HEK293 (cell line): Measurements from ENCODE around the gene IKZF2.

Source experiments
- CTCF ChIA-PET: fragments of 350-600 bp; formaldehyde crosslinking; extraction: SDS; loops from one replicate; lab custom pipeline; 2021; ENCODE audit warnings: antibody characterized with exemption; lab: Yijun Ruan, JAX
- POLR2A ChIA-PET: fragments of 300-600 bp; formaldehyde crosslinking; extraction: SDS; loops from one replicate; lab custom pipeline; 2020; ENCODE audit warnings: antibody characterized with exemption, inconsistent platforms; lab: Yijun Ruan, JAX
- H3K27ac ChIP-seq: fragments of 200-500 bp; sonication (Bioruptor generic); 2 replicates; pipeline ENCODE4 v1.5.1; 2014; ENCODE audit warnings: low read depth, low read length, control low read depth, inconsistent platforms; ENCODE audit errors: extremely low read depth
- H3K36me3 ChIP-seq, 2 experiments: fragments of 200-500 bp in 1 of 2; sonication (Bioruptor generic) in 1 of 2; 1 replicate in 1 of 2; 2 replicates in 1 of 2; pipeline ENCODE4 v1.5.1; 2014 to 2017; ENCODE audit warnings: inconsistent platforms in 2 of 2, low read length in 2 of 2; ENCODE audit not compliant: control insufficient read depth in 2 of 2, insufficient read depth in 1 of 2
- H3K4me1 ChIP-seq: fragments of 200-500 bp; sonication (Bioruptor generic); 2 replicates; pipeline ENCODE4 v1.5.1; 2014; ENCODE audit warnings: mild to moderate bottlenecking, low read length, inconsistent platforms; ENCODE audit not compliant: control insufficient read depth, insufficient read depth
- H3K4me3 ChIP-seq: 2 replicates; pipeline ENCODE4 v1.5.1; 2011; ENCODE audit warnings: low read depth, mild to moderate bottlenecking, control low read depth, low read length, moderate library complexity
- H3K9me3 ChIP-seq: fragments of 200-500 bp; sonication (Bioruptor generic); 2 replicates; pipeline ENCODE4 v1.5.1; 2014; ENCODE audit warnings: low read depth, low read length, inconsistent platforms; ENCODE audit not compliant: control insufficient read depth, insufficient read depth
- ELK4 ChIP-seq: IDR thresholded peaks from 2 replicates; pipeline ENCODE4 v1.6.1; 2011; ENCODE audit warnings: mild to moderate bottlenecking, low read depth, low read length, borderline replicate concordance
- GLIS1 ChIP-seq: fragments of 450-650 bp; formaldehyde crosslinking; IDR thresholded peaks from 2 replicates; pipeline ENCODE4 v1.5.1; 2016; ENCODE audit warnings: missing biosample characterization, missing genetic modification characterization
- KLF10 ChIP-seq: fragments of 450-650 bp; IDR thresholded peaks from 2 replicates; pipeline ENCODE4 v1.5.1; 2018; ENCODE audit warnings: missing biosample characterization, mild to moderate bottlenecking, missing genetic modification characterization
- PRDM6 ChIP-seq: fragments of 450-650 bp; formaldehyde crosslinking; IDR thresholded peaks from 2 replicates; pipeline ENCODE4 v1.5.1; 2017; ENCODE audit warnings: missing biosample characterization, missing genetic modification characterization
- YY1 ChIP-seq: fragments of 450-650 bp; formaldehyde crosslinking; IDR thresholded peaks from 2 replicates; pipeline ENCODE4 v1.5.1; 2018; ENCODE audit warnings: missing biosample characterization, missing genetic modification characterization
- YY2 ChIP-seq: fragments of 450-650 bp; formaldehyde crosslinking; IDR thresholded peaks from 2 replicates; pipeline ENCODE4 v1.5.1; 2016; ENCODE audit warnings: missing biosample characterization, missing genetic modification characterization
- ZNF10 ChIP-seq: fragments of 450-650 bp; formaldehyde crosslinking; IDR thresholded peaks from 2 replicates; pipeline ENCODE4 v1.5.1; 2017; ENCODE audit warnings: missing biosample characterization, missing genetic modification characterization
- ZNF16 ChIP-seq: fragments of 450-650 bp; formaldehyde crosslinking; IDR thresholded peaks from 2 replicates; pipeline ENCODE4 v1.5.1; 2016; ENCODE audit warnings: low read depth, missing biosample characterization, missing genetic modification characterization
- ZNF324 ChIP-seq: fragments of 450-650 bp; formaldehyde crosslinking; IDR thresholded peaks from 2 replicates; pipeline ENCODE4 v1.5.1; 2016; ENCODE audit warnings: missing biosample characterization, missing genetic modification characterization
- ZNF335 ChIP-seq: fragments of 450-650 bp; formaldehyde crosslinking; conservative IDR thresholded peaks from 2 replicates; pipeline ENCODE4 v1.5.1; 2016; ENCODE audit warnings: missing biosample characterization, missing genetic modification characterization
- ZNF366 ChIP-seq: fragments of 450-650 bp; formaldehyde crosslinking; conservative IDR thresholded peaks from 2 replicates; pipeline ENCODE4 v1.5.1; 2016; ENCODE audit warnings: missing biosample characterization, missing genetic modification characterization
- ZNF394 ChIP-seq: fragments of 450-650 bp; formaldehyde crosslinking; IDR thresholded peaks from 2 replicates; pipeline ENCODE4 v1.5.1; 2016; ENCODE audit warnings: missing biosample characterization, missing genetic modification characterization, mild to moderate bottlenecking, moderate library complexity, borderline replicate concordance
- ZNF416 ChIP-seq: fragments of 450-650 bp; formaldehyde crosslinking; IDR thresholded peaks from 2 replicates; pipeline ENCODE4 v1.5.1; 2016; ENCODE audit warnings: missing biosample characterization, missing genetic modification characterization
- ZNF426 ChIP-seq: fragments of 450-650 bp; formaldehyde crosslinking; IDR thresholded peaks from 2 replicates; pipeline ENCODE4 v1.5.1; 2017; ENCODE audit warnings: missing biosample characterization, missing genetic modification characterization, mild to moderate bottlenecking, inconsistent platforms, moderate library complexity
- ZNF560 ChIP-seq: fragments of 450-650 bp; formaldehyde crosslinking; IDR thresholded peaks from 2 replicates; pipeline ENCODE4 v1.5.1; 2017; ENCODE audit warnings: missing biosample characterization, missing genetic modification characterization, borderline replicate concordance
- ZNF561 ChIP-seq: fragments of 450-650 bp; IDR thresholded peaks from 2 replicates; pipeline ENCODE4 v1.5.1; 2018; ENCODE audit warnings: missing biosample characterization, missing genetic modification characterization, borderline replicate concordance
- ZNF596 ChIP-seq: fragments of 450-650 bp; IDR thresholded peaks from 2 replicates; pipeline ENCODE4 v1.5.0; 2018; ENCODE audit warnings: missing biosample characterization, mild to moderate bottlenecking, missing genetic modification characterization, moderate library complexity
- ZNF623 ChIP-seq: fragments of 450-650 bp; formaldehyde crosslinking; IDR thresholded peaks from 2 replicates; pipeline ENCODE4 v1.5.1; 2016; ENCODE audit warnings: missing biosample characterization, missing genetic modification characterization
- ZNF626 ChIP-seq: fragments of 450-650 bp; sonication (Bioruptor Pico); formaldehyde crosslinking; IDR thresholded peaks from 2 replicates; pipeline ENCODE4 v1.5.1; 2018; ENCODE audit warnings: missing biosample characterization, missing genetic modification characterization, inconsistent platforms
- ZNF629 ChIP-seq: fragments of 450-650 bp; formaldehyde crosslinking; IDR thresholded peaks from 2 replicates; pipeline ENCODE4 v1.5.1; 2017; ENCODE audit warnings: missing biosample characterization, missing genetic modification characterization
- ZNF654 ChIP-seq: fragments of 450-650 bp; formaldehyde crosslinking; IDR thresholded peaks from 2 replicates; pipeline ENCODE4 v1.5.1; 2016; ENCODE audit warnings: low read depth, missing biosample characterization, missing genetic modification characterization
- ZNF658 ChIP-seq: fragments of 450-650 bp; formaldehyde crosslinking; IDR thresholded peaks from 2 replicates; pipeline ENCODE4; 2016; ENCODE audit warnings: missing biosample characterization, missing genetic modification characterization
- ZNF677 ChIP-seq: fragments of 450-650 bp; IDR thresholded peaks from 2 replicates; pipeline ENCODE4 v1.5.0; 2018; ENCODE audit warnings: missing biosample characterization, mild to moderate bottlenecking, missing genetic modification characterization, moderate library complexity
- ZNF747 ChIP-seq: fragments of 450-650 bp; formaldehyde crosslinking; IDR thresholded peaks from 2 replicates; pipeline ENCODE4 v1.5.1; 2016; ENCODE audit warnings: missing biosample characterization, missing genetic modification characterization
- ZNF76 ChIP-seq: fragments of 450-650 bp; formaldehyde crosslinking; IDR thresholded peaks from 2 replicates; pipeline ENCODE4; 2016; ENCODE audit warnings: low read depth, missing biosample characterization, missing genetic modification characterization, borderline replicate concordance
- ZNF830 ChIP-seq: fragments of 450-650 bp; IDR thresholded peaks from 2 replicates; pipeline ENCODE4 v1.5.0; 2018; ENCODE audit warnings: missing biosample characterization, missing genetic modification characterization, low read depth, mild to moderate bottlenecking, moderate library complexity

The IKZF2 gene

GRCh38 chr2:213098612-213099011 is 52.8 kb downstream of the IKZF2 start (continued):
- no peak for TF ChIP-seq YY2
- no peak for TF ChIP-seq ZNF366
- no peak for TF ChIP-seq GLIS1 (tag by site-specific recombination)
- TF ChIP-seq, all 188 proteins: peak for 0

- TF ChIP-seq GLIS1 (tag by site-specific recombination) (no peak), ZNF677 (tag by site-specific recombination) (no peak), ZNF560 (tag by site-specific recombination) (no peak), ZNF324 (tag by site-specific recombination) (no peak), ZNF596 (tag by site-specific recombination) (no peak), ZNF76 (tag by site-specific recombination) (no peak), ZNF747 (tag by site-specific recombination) (no peak), ZNF654 (no peak), ZNF830 (tag by site-specific recombination) (no peak), PRDM6 (no peak), ZNF335 (no peak), ZNF623 (tag by site-specific recombination) (no peak), ZNF561 (tag by site-specific recombination) (no peak)
- Histone ChIP-seq H3K9me3 (no peaks in the 10 kb centered on the region), H3K4me3 (no peak overlapping the region), H3K36me3 (no peaks in the 10 kb centered on the region), H3K4me1 (no peaks in the 10 kb centered on the region), H3K27ac (no peak overlapping the region)
- ChIA-PET POLR2A (no interaction called here), CTCF (no interaction called here)
These were observed 59.6 kb downstream of the IKZF2 start for GRCh38 chr2:213091765-213092164.

- Histone ChIP-seq H3K36me3 (no peaks in the 10 kb centered on the region), H3K4me1 (no peaks in the 10 kb centered on the region), H3K9me3 (no peaks in the 10 kb centered on the region), H3K27ac (no peak overlapping the region), H3K4me3 (no peak overlapping the region)
- TF ChIP-seq ZNF426 (tag by site-specific recombination) (no peak), KLF10 (tag by site-specific recombination) (no peak)
- CTCF ChIA-PET: no interaction called here
- POLR2A ChIA-PET: no interaction called here
These were observed 60.6 kb downstream of the IKZF2 start for GRCh38 chr2:213090772-213091171.

- no peak overlapping the region for H3K27ac ChIP-seq
- TF ChIP-seq ZNF394 (tag by site-specific recombination) (no peak), ZNF658 (tag by site-specific recombination) (no peak), ZNF10 (no peak), ZNF416 (tag by site-specific recombination) (no peak), YY1 (tag by site-specific recombination) (no peak), ZNF626 (no peak), ELK4 (no peak), ZNF629 (no peak), ZNF16 (tag by site-specific recombination) (no peak)
- no peaks in the 10 kb centered on the region for H3K36me3 ChIP-seq
- ChIA-PET CTCF (interaction anchor here (0.7 kb wide), 1 partner anchor 10 kb away, joined by 3 read pairs; no protein-coding TSS in a partner anchor), POLR2A (no interaction called here)
- H3K4me1 ChIP-seq: no peaks in the 10 kb centered on the region
- H3K4me3 ChIP-seq: no peak overlapping the region
- H3K9me3 ChIP-seq: no peaks in the 10 kb centered on the region
These were observed 62.0 kb downstream of the IKZF2 start for GRCh38 chr2:213089438-213089837.
